H9 (cell line): Measurements from ENCODE around the gene SLC25A26. TPM values are rescaled to one million over a fixed set of nuclear protein-coding genes. Genes with fewer than 3 reads are reported as not detected.

Experiments
- DNase-seq: peaks from one replicate; pipeline ENCODE4 v3.0.0-alpha.2; 2017
- H2AFZ ChIP-seq: one replicate; pipeline ENCODE4 v1.6.1; 2013; ENCODE audit warnings: mild to moderate bottlenecking, low read length, control low read depth, moderate library complexity
- H2AK5ac ChIP-seq: 2 replicates; pipeline ENCODE4 v1.6.1; 2013; ENCODE audit warnings: low read length, control low read depth, mixed read lengths; ENCODE audit not compliant: insufficient read length
- H2BK120ac ChIP-seq: one replicate; pipeline ENCODE4 v1.6.1; 2013; ENCODE audit warnings: low read depth, mild to moderate bottlenecking, low read length, control low read depth, inconsistent platforms; ENCODE audit not compliant: poor library complexity, severe bottlenecking
- H2BK12ac ChIP-seq: 2 replicates; pipeline ENCODE4 v1.6.1; 2013; ENCODE audit warnings: low read length, control low read depth, mixed read lengths, low read depth; ENCODE audit not compliant: insufficient read length
- H2BK15ac ChIP-seq: 2 replicates; pipeline ENCODE4 v1.6.1; 2013; ENCODE audit warnings: low read depth, low read length, control low read depth
- H2BK20ac ChIP-seq: one replicate; pipeline ENCODE4 v1.6.1; 2013; ENCODE audit warnings: low read depth, mild to moderate bottlenecking, low read length, control low read depth, inconsistent platforms; ENCODE audit not compliant: poor library complexity, severe bottlenecking
- H2BK5ac ChIP-seq: 2 replicates; pipeline ENCODE4 v1.6.1; 2013; ENCODE audit warnings: low read length, control low read depth, mixed read lengths; ENCODE audit not compliant: insufficient read length
- H3K14ac ChIP-seq: 2 replicates; pipeline ENCODE4 v1.6.1; 2013; ENCODE audit warnings: low read length, control low read depth; ENCODE audit not compliant: insufficient read depth
- H3K18ac ChIP-seq: 2 replicates; pipeline ENCODE4 v1.6.1; 2013; ENCODE audit warnings: low read depth, mild to moderate bottlenecking, mixed read lengths, low read length, control low read depth; ENCODE audit not compliant: insufficient read length
- H3K23ac ChIP-seq: 2 replicates; pipeline ENCODE4 v1.6.1; 2013; ENCODE audit warnings: low read length, control low read depth, mixed read lengths, low read depth; ENCODE audit not compliant: insufficient read length
- H3K23me2 ChIP-seq: 2 replicates; pipeline ENCODE4 v1.6.1; 2013; ENCODE audit warnings: low read depth, mild to moderate bottlenecking, mixed read lengths, low read length, control low read depth; ENCODE audit not compliant: insufficient read length, poor library complexity, severe bottlenecking
- H3K27ac ChIP-seq: 2 replicates; pipeline ENCODE4 v1.5.1; 2013; ENCODE audit warnings: low read length, control low read depth, mixed read lengths, low read depth; ENCODE audit not compliant: insufficient read length
- H3K27me3 ChIP-seq: 2 replicates; pipeline ENCODE4 v1.6.1; 2013; ENCODE audit warnings: low read length, control low read depth, inconsistent platforms; ENCODE audit not compliant: insufficient read depth
- H3K4ac ChIP-seq: 2 replicates; pipeline ENCODE4 v1.6.1; 2013; ENCODE audit warnings: low read depth, mild to moderate bottlenecking, control low read depth, inconsistent platforms, low read length, moderate library complexity
- H3K4me1 ChIP-seq: 2 replicates; pipeline ENCODE4 v1.6.1; 2013; ENCODE audit warnings: low read length, control low read depth, inconsistent platforms; ENCODE audit not compliant: insufficient read depth
- H3K4me2 ChIP-seq: 2 replicates; pipeline ENCODE4 v1.6.1; 2013; ENCODE audit warnings: low read length, control low read depth, mixed read lengths; ENCODE audit not compliant: insufficient read length, insufficient read depth
- H3K56ac ChIP-seq: 2 replicates; pipeline ENCODE4 v1.6.1; 2013; ENCODE audit warnings: low read depth, mild to moderate bottlenecking, mixed read lengths, low read length, control low read depth; ENCODE audit not compliant: insufficient read length
- H3K79me1 ChIP-seq: 2 replicates; pipeline ENCODE4 v1.6.1; 2013; ENCODE audit warnings: low read depth, mild to moderate bottlenecking, moderate library complexity, low read length, control low read depth, inconsistent platforms; ENCODE audit not compliant: insufficient read depth, poor library complexity, severe bottlenecking
- H3K79me2 ChIP-seq: 2 replicates; pipeline ENCODE4 v1.6.1; 2013; ENCODE audit warnings: low read length, control low read depth, inconsistent platforms; ENCODE audit not compliant: insufficient read depth
- H3K9ac ChIP-seq: 2 replicates; pipeline ENCODE4 v1.6.1; 2013; ENCODE audit warnings: low read length, control low read depth, mixed read lengths; ENCODE audit not compliant: insufficient read length; ENCODE audit errors: extremely low read depth
- H3K9me3 ChIP-seq: one replicate; pipeline ENCODE4 v1.6.1; 2013; ENCODE audit warnings: low read depth, low read length, inconsistent platforms; ENCODE audit not compliant: control insufficient read depth
- H3T11ph ChIP-seq: one replicate; pipeline ENCODE4 v1.6.1; 2013; ENCODE audit warnings: mild to moderate bottlenecking, low read length, control low read depth, inconsistent platforms
- H4K20me1 ChIP-seq: one replicate; pipeline ENCODE4 v1.6.1; 2013; ENCODE audit not compliant: control insufficient read depth, insufficient read length, insufficient read depth
- H4K5ac ChIP-seq: 2 replicates; pipeline ENCODE4 v1.6.1; 2013; ENCODE audit warnings: low read depth, mild to moderate bottlenecking, mixed read lengths, low read length, control low read depth; ENCODE audit not compliant: insufficient read length
- H4K8ac ChIP-seq: replicated peaks from 2 replicates; pipeline ENCODE4 v1.6.1; 2013; ENCODE audit warnings: low read length, control low read depth, mixed read lengths, low read depth; ENCODE audit not compliant: insufficient read length
- H4K91ac ChIP-seq: 2 replicates; pipeline ENCODE4 v1.6.1; 2013; ENCODE audit warnings: low read depth, mild to moderate bottlenecking, moderate library complexity, mixed read lengths, low read length, control low read depth; ENCODE audit not compliant: insufficient read length
- H3K27ac Mint-ChIP-seq, 3 experiments: 2 replicates in 2 of 3; 3 replicates in 1 of 3; pipeline ENCODE4 v1.8.0; 2020 to 2021; ENCODE audit warnings: mixed read lengths in 3 of 3, mild to moderate bottlenecking in 1 of 3, moderate library complexity in 1 of 3
- H3K27me3 Mint-ChIP-seq: 2 replicates; pipeline ENCODE4 v1.8.0; 2021; ENCODE audit warnings: low read depth, mild to moderate bottlenecking, moderate library complexity, mixed read lengths
- H3K36me3 Mint-ChIP-seq, 3 experiments: 2 replicates in 2 of 3; 3 replicates in 1 of 3; pipeline ENCODE4 v1.8.0; 2020 to 2021; ENCODE audit warnings: low read depth in 3 of 3, mixed read lengths in 3 of 3; ENCODE audit not compliant: insufficient read depth in 1 of 3
- H3K4me1 Mint-ChIP-seq, 2 experiments: 2 replicates each; pipeline ENCODE4 v1.8.0; 2020; ENCODE audit warnings: mixed read lengths in 2 of 2
- H3K4me3 Mint-ChIP-seq, 2 experiments: 2 replicates in 1 of 2; 3 replicates in 1 of 2; pipeline ENCODE4 v1.8.0; 2020 to 2021; ENCODE audit warnings: mild to moderate bottlenecking in 2 of 2, mixed read lengths in 2 of 2, moderate library complexity in 1 of 2
- H3K9me3 Mint-ChIP-seq, 2 experiments: 2 replicates in 1 of 2; 3 replicates in 1 of 2; pipeline ENCODE4 v1.8.0; 2020; ENCODE audit warnings: mild to moderate bottlenecking in 2 of 2, mixed read lengths in 2 of 2, moderate library complexity in 1 of 2
- WGBS: extraction: QIAGEN DNeasy Blood & Tissue Kit; methylation state at CpG from one replicate; pipeline ENCODE4 v1.1.7; 2013; ENCODE audit warnings: missing lambda C conversion rate, low lambda C conversion rate, mixed read lengths; ENCODE audit not compliant: insufficient read length; ENCODE audit errors: extremely low coverage; 5-methylcytosine and 5-hydroxymethylcytosine counted together
- total RNA-seq: library from RNA; stranded (reverse); gene quantifications from 2 replicates; pipeline ENCODE4 v1.2.1, GENCODE V29; 2021
- TF ChIP-seq, protein P1 (sequence below): fragments of 200-600 bp; sonication (generic); conservative IDR thresholded peaks from 3 replicates; pipeline ENCODE4 v1.8.0; 2021; ENCODE audit warnings: antibody characterized with exemption, mild to moderate bottlenecking

The SLC25A26 gene
- total RNA-seq, 1 experiment from 2014 or later: 30.2 TPM

DNA sequence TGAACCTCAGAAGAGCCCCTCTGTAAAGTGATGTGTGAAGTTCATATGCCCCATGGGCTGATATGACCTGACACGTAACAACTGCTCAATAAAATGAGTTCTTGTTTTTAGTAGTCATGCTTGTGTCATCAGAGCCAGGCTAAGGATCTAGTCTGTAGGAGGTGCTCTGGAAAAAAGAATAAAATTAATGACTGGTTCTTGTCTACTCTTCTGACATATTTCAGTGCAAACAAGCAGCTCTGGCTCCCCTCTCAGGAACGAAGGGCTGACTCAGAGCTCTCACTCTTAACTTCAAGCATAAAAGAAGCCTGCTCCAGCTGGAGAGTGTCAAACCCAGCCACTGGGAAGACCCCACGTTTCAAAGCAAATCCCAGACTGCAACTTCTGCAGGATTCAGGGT lies 203.0 kb downstream of the SLC25A26 start:
- H2BK20ac ChIP-seq: no peak overlapping the region
- H2AFZ ChIP-seq: no peak overlapping the region
- no peak overlapping the region for H2BK12ac ChIP-seq
- H2BK120ac ChIP-seq: no peak overlapping the region
- H3K4me1 ChIP-seq: peaks cover 8% of the 10 kb centered on the region; the same call in 1 of the 2 replicates
- H3K23me2 ChIP-seq: no peaks in the 10 kb centered on the region
- H3K4me2 ChIP-seq: no peak overlapping the region
- Mint-ChIP-seq H3K4me3 (no peak overlapping the region), H3K27ac (no peak overlapping the region; a peak in 1 of 7 replicates), H3K9me3 (peaks cover 44 to 53% of the 10 kb centered on the region in 2 experiments), H3K27me3 (no peaks in the 10 kb centered on the region; the same call in 1 of the 2 replicates), H3K36me3 (peaks cover 62 to 85% (median 81%) of the 10 kb centered on the region in 3 experiments), H3K4me1 (peaks cover 49 to 51% of the 10 kb centered on the region in 2 experiments)
- H3K27me3 ChIP-seq: no peaks in the 10 kb centered on the region
- H3K18ac ChIP-seq: no peak overlapping the region
- H3K27ac ChIP-seq: no peak overlapping the region
- peaks cover 31% of the 10 kb centered on the region for H3K79me2 ChIP-seq
- TF ChIP-seq, protein P1, sequence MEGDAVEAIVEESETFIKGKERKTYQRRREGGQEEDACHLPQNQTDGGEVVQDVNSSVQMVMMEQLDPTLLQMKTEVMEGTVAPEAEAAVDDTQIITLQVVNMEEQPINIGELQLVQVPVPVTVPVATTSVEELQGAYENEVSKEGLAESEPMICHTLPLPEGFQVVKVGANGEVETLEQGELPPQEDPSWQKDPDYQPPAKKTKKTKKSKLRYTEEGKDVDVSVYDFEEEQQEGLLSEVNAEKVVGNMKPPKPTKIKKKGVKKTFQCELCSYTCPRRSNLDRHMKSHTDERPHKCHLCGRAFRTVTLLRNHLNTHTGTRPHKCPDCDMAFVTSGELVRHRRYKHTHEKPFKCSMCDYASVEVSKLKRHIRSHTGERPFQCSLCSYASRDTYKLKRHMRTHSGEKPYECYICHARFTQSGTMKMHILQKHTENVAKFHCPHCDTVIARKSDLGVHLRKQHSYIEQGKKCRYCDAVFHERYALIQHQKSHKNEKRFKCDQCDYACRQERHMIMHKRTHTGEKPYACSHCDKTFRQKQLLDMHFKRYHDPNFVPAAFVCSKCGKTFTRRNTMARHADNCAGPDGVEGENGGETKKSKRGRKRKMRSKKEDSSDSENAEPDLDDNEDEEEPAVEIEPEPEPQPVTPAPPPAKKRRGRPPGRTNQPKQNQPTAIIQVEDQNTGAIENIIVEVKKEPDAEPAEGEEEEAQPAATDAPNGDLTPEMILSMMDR: no peak
- no peaks in the 10 kb centered on the region for H4K20me1 ChIP-seq
- no peak overlapping the region for H2BK5ac ChIP-seq
- no peak overlapping the region for H4K5ac ChIP-seq
- H3T11ph ChIP-seq: no peak overlapping the region
- no peak overlapping the region for H2BK15ac ChIP-seq
- no peak overlapping the region for H2AK5ac ChIP-seq
- H3K4ac ChIP-seq: no peak overlapping the region
- no peak overlapping the region for H3K56ac ChIP-seq
- no CpG with 5 or more reads among the region's 3 CpGs for WGBS
- no peak overlapping the region for H4K8ac ChIP-seq
- H3K9ac ChIP-seq: no peak overlapping the region
- no peak overlapping the region for H3K14ac ChIP-seq
- peaks cover 17% of the 10 kb centered on the region for H3K9me3 ChIP-seq
- peaks cover 28% of the 10 kb centered on the region for H3K79me1 ChIP-seq
- no peak for DNase-seq
- no peak overlapping the region for H3K23ac ChIP-seq
- no peak overlapping the region for H4K91ac ChIP-seq
